NCI-H1048 (cell line): ENCODE data around the gene KCNAB3.

Experiments used
- DNase-seq: peaks from one replicate; lab custom pipeline; 2025; lab: John Stamatoyannopoulos, UW

The KCNAB3 gene

DNA sequence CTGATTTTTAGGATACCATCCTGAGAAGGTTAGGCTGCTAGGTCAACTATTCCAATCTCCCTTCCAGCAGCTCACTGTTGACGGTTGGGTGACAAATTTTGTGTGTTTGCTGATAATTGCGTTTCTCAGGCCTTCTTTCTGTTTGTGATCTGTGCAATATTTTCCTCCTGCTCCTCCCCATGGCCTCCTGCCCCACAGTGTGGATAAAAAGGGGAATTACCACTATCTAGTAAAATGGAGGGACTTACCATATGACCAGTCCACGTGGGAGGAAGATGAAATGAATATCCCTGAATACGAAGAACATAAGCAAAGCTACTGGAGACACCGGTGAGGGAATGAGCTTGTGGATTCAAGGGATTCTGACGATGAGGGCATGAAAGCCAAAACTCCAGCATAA is 31.9 kb downstream of the KCNAB3 start:
- DNase-seq, result no peak

DNA sequence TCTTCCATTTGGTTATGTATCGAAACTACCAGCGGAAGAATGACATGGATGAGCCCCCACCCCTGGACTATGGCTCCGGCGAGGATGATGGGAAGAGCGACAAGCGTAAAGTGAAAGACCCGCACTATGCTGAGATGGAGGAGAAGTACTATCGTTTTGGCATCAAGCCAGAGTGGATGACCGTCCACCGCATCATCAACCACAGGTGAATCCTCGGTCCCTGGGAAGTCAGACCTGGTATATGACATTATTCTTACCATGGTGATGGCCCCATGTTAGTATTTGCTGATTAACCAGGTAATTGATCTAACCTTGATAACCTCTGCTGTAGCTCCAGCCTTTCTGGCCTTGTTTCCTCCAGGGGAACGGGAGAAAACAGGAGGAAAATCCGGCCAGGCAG is 32.6 kb downstream of the KCNAB3 start:
- no peak for DNase-seq

DNA sequence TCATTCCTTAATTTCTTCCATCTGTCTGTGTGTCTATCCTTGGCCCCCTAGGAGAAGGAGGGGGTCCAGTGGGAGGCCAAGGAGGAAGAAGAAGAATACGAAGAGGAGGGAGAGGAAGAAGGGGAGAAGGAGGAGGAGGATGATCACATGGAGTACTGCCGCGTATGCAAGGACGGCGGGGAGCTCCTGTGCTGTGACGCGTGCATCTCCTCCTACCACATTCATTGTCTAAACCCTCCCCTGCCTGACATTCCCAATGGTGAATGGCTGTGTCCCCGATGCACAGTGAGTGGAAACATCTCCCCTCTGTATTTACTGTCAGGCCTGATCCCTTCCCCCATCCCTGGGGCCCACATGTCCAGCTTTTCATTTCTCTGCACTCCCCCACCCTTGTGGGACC is 34.8 kb downstream of the KCNAB3 start:
- no peak for DNase-seq

DNA sequence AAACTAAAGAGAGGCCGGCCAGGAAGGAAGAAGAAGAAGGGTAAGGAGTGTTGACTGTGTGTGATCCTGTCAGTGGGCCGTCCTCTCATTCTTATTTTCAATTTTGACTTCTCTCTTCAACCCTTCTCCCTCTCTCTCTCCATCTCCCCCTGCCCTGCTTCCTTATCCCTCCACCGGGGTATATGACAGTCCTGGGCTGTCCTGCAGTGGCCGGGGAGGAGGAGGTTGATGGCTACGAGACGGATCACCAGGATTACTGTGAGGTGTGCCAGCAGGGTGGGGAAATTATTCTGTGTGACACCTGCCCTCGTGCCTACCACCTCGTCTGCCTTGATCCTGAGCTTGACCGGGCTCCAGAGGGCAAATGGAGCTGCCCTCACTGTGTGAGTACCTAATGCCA is 35.4 kb downstream of the KCNAB3 start:
- DNase-seq, result no peak

DNA sequence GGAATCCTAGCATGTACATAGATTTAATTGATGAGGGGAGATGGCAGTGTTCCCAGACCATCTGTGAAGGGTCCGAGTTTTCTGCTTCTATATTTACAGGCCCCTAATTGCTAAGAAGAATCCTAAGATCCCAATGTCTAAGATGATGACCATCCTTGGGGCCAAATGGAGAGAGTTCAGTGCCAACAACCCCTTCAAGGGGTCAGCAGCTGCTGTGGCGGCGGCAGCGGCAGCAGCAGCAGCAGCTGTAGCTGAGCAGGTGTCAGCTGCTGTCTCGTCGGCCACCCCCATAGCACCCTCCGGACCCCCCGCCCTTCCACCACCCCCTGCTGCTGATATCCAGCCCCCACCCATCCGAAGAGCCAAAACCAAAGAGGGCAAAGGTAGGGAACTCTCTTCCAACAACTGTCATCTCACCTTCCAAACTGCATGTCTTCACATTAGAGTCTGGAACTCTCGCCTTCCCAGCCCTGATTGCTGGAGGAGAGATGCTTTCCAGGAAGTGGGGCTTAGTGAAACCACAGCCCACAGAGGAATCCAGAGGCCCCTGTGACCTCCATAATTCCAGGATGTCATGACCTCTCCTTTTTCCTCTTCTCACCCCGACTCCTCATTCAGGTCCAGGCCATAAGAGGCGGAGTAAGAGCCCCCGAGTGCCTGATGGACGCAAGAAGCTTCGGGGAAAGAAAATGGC is 36.3 kb downstream of the KCNAB3 start:
- no peak for DNase-seq

DNA sequence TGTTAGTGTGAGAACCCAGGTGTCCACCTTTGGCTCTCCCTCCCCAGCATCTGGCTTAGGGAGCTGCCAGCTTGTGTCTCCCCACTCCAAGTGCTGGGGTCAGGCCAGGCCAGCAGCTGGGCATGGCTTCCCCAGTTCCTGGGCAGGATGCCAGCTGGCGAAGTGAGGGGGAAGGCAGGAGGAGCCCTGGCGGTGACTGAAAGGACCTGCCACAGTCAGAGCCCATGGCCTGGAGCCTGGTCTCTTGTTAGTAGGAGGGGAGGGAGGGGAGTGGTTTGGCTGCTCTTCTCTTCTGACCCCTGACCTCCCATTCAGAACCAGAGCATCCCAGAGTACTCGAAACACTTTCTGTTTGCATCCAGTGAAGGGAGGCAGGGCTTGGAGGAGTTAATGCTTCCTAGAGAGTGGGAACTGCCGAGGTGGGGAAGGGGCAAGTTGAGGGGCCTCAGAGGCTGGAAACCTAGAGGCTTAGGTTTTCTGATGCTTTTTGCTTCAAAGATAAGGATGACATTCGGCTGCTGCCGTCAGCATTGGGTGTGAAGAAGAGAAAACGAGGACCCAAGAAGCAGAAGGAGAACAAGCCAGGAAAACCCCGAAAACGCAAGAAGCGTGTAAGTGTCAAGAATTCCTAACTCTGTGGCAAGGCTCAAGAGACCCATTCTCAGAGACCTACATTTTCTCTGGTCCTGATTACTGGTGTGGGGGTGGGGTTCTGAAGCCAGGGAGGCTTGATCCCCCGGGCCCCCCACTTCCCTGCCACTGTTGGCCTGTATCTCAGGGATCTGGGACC is 40.3 kb downstream of the KCNAB3 start:
- no peak for DNase-seq

DNA sequence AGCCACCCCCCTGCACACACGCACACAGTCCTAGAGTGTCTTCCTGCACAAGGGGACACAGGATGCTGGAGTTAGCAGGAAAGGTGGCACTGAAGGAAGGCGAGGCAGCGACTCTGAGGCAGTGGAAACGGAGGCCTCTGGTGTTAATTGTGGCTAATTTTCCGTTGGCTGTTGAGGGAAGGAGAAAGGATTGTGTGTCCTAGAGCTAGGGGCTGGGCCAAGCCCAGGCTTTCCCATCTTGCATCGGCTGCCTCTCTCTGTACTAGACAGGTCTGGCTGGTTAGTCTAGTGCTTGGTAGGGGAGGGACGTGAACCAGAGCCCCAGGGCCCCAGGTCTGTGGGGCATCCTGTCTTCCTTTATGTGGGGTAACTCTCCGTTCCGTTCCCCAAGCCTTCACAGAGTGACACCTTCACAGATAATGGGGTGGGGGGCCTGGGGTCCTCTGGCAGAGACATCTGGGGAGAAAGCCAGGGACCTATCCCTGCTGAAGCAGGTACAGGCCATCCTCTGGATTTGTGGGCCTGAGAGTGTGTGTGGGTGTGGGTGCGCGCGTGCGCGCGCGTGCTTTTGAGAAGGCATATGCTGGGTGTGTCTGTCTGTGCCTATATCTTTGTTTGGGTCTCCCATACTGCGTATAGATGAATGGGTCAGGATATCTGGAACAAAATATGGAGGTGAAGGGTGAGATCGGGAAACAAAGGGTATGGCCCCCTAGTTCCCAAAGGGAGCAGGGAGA is 41.3 kb downstream of the KCNAB3 start, which contains the start of gene CHD3:
Gene CHD3, plus strand, starts transcription at position 606 of the 737 bp plus-strand sequence. CDS start 212 bp downstream, outside the sequence.
- DNase-seq, result no peak

DNA sequence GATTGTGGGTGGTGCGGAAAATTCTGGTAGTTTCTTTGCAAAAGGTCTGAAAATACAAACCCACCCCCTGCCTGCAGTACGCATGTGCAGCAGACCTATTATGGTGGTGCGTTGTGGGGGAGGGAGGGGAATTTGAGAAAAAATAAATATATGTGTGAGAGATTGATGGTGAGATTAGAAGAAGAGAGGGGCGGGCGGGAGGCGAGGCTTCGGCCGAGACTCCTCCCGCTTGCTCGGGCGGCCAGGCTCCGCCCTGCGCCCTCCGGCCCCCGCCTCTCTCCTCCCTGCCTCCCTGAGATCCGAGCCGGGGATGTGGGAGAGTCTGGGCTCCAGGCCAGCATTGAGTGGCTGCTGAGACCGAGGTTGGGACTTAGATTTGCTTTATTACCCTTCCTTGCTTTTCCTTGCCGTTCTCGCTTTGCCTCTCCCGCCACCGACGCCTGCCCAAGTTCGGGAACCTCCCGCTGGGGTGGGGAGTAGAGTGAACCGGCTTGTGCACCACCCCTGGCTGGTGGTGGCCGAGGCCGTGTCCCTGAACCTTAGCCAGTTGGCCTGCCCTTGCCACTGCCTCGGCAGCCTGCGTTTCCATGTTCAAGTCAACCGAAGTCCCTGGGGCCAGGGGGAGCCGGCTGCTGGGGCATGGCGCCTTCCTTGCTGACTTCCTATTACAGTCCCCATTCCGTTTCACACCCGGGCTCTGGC is 42.0 kb downstream of the KCNAB3 start:
- DNase-seq, result peak; percentile 85

DNA sequence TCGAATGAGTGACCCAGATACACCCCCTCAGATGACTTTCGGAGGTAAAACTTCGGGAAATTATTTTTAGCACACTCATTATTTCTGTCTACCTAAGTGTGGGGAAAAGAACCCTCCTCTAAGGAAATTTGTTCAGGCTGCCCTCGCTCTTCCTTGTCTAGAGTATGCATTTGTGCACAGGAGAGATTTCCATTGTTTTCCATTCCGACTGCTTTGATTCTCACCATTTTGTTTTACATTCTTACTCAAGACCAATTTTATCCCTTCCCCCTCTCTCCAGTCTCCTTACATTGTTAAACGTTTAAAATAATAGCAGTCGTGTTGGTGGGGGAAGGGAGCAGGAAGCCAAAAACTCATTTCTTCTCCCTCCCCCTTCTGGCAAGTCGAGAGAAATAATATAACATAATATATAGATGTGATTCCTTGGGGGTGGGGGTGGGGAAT is 42.6 kb downstream of the KCNAB3 start:
- DNase-seq, result peak; percentile 65

DNA sequence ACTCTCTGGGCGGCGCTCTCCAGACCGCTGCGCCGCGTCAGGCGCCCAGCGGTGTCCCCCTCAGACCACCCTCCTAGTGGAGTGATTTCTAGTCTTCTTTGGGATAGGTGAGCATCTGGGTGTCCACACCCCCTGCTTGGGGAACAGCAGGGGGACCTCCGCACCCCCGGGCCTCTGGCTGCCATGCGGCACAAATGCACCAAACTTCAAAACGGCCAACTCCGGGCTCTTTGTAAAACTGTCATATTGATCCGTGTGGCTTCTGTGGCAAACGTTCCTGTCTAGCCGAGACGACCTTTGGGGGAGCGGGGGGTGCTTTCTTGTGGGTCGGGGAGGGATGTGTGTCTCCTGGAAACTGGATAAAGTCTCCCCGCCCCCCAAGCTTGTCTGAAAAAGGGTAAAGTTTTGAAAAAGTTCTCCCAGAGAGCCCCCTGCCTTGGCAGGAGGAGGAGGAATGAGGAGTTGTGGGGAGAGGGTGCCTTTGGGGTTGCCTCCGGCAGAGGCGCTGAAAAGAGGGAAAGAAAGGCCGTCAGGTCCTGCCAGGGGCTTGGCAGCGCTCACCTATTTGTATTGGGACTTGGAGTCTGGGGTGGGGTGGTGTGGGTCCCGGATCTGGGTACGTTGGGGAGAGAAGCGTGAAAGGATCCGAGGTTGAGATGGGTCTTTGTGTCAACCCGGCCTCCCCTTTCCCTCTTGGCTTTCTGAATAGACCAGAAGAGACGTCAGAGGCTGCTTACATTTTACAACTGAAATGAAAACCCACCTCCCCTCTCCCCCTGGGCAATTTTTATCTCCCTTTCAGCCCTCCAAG is 43.2 kb downstream of the KCNAB3 start:
- no peak for DNase-seq

DNA sequence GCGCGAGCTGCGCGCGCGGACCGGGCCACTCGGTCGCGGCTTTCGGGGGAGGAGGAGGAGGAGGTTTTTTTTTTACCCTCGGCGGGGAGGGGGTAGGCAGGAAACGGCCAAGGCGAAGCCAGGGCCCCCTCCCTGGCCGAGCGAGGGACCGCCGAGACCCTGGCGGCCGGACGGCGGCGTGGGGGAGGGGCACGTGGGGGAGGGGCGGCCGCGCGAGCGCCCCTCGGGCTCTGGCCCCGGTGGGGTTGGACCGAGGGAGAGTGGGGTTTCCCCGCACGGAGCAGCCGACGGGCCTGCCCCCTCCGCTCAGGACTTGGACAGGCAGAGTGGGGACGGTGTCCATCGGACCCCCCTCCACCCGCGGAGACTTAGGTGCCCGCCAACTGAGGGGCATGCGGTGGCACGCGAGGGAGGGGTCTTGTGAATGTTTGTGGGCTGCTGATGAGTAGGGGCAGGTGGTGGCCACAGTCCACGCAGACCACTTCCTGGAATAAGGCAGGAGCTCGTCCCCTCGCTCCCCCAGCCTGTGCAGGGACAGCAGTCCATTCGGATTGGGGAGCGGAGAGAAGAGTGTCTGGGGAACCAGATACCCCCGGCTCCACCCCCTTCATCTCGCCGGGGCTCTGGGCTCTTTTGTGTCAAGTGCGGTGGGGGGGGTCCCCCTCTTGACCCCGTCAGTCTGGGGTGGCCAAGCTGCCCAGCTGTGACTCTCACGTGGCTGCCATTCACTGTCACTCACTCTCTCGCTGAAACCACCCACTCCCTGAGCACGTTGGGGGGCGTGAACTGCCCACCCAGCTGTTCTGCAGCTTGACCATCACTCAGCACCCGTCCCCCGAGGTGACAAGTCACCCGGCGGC is 44.1 kb downstream of the KCNAB3 start:
- DNase-seq, result no peak

DNA sequence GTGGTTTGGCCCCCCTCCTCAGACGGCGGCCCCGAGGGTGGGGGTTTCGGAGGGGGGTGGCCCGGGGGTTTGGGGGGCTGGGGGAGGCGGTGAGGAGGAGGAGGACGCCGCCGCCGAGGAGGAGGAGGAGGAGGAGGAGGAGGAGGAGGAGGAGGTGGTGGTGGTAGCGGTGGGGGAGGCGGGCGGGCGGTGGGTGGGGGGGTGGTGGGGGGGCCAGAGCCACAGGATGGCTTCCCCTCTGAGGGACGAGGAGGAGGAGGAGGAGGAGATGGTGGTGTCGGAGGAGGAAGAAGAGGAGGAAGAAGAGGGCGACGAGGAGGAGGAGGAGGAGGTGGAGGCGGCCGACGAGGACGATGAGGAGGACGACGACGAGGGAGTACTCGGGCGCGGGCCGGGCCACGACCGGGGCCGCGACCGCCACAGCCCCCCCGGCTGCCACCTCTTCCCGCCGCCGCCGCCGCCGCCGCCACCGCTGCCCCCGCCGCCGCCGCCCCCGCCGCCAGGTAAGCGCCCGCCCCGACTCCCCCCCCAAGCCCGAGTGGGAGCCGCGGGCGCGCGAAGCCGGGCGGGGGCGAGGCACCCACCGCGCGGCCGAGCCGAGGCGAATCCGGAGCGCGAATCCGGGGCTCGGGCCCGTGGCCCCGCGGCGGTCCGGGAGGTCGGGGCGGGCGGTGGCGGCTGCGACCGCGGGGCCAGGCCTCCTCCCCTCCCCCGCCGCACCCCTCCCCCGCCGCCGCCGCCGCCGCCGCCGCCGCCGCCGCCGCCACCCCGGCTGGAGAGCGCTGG is 44.9 kb downstream of the KCNAB3 start:
- no peak for DNase-seq

DNA sequence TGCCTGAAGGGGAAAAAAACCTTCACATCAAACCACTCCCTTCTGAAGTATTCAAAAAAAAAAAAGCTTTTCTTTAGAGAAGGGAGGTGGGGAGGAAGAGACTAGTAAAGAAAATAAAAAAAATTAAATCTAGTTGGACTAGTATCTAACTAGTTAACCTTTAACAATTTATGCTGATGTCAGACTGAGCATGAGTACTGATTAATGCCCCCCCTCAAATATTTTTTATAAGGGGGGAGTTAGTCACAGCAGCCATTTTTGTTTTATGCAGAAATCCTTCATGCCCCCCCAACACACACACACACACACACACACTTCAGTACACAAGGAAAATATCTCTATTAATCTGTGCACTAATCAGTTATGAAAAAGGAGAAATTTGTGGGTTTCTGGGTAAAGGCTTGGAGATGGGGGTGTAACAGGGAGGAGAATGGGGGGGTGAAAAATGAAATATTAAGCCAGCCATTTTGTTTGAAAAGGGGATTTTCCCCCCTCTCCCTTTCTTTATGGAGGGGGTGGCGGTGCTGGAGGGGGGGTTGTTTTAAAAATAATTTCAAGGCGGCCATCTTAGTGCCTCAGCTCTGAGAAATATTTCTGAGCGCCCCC is 45.8 kb downstream of the KCNAB3 start:
- no peak for DNase-seq

DNA sequence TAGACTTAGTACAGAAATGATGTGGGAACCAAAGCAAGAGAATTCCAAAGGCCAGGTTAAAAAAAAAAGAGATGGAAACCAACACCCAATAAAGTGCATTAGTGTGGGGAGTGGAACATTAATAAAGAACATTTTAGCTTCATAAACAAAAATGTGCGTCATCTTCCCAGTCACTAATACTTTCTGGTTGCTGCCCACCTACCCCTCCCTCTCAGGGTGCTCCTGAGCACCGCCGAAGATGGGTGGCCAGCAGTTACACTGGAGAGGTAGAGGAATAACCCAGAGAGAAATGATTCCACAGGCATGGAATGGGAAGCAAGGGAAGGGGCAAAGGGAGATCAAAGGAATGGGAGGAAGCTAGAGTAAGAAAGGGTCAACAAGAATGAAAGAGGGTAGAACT is 47.0 kb downstream of the KCNAB3 start:
- DNase-seq, result no peak

DNA sequence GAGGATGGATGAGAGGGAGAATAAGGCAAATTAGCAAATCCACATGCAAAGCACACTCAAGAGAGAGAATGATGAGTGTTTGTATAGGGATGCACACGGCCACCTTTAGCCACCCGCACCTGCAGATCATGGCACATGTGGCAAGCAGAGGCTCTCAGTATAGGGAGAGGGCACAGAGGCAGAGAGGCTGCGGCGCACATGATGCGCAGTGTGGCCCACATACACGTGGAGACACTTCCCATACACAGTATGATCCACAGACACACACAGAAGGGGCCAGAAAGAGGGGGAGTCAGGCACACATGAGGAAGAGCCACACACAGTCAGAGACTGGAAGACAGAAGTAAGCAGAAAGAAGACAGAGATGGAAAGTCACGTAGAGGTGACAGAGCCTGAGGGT is 47.6 kb downstream of the KCNAB3 start:
- DNase-seq, result no peak

DNA sequence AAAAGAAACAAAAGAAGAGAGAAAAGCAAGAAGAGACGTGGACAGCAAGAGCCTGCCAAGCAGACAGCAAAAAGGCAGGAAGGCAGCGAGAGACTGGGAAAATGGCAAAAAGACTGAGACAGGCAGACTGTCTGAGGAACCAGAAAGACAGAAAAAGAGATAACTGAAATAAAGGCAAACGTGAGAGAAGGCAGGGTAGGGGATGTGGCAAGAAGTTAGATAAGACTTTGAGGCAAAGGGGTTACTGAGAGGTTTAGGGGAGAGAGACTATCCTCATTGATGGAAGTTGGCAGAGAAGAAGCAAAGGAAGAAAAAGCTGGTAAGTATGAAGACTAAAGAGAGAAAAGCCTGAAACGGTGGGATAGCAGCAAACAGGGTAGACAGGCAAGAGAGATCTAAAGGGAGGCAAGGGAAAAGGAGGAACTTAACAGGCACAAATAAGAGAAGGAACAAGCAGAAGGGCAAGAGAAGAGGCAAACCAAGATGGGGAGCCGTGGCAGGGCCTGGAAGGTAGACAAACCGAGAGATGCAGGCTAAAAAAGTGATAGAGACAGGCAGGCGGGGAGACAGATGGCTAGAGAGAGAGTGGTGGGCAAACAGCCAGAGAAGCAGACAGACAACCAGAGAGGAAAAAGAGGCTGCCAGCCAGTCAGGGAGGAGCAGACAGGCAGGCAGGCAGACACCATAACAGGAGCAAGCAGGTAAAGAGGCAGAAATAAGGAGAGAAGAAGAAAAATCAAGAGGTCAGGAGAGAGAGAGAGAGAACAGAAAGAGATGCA is 48.2 kb downstream of the KCNAB3 start:
- no peak for DNase-seq

DNA sequence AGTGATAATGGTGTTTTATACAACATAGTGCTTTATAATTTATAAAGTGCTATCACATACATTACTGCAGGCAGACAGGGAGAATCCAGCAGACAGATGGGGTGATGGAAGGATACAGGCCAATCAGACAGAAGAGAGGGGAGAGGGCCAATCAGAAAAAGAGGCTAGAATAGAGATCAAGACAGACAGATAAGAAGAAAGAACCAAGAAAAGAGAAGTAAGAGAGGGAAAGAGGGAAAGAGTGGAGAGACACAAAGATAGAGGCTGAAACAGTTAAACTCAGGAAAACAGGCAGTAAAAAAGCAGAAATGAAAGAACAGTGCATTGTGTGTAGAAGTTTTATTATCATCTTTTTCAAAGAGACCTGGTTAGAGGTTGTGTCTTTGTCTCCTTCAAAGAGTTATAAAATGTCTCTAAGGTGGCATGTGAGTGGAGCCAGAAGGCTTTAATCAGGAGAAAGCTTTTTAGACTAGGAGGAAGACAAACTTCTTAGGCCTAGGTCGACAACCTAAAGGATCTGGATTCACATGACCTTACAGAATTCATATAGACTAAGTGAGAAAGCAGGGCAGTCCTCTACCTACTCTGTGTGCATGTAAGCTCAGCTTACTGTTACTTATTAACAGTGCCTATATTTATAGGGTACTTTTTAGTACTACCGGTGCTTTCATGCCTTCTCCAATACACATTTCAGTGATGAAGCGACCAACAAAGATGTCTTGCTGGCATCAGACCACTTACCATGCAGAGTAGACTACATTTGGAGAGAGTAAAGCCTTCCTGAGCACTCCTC is 49.4 kb downstream of the KCNAB3 start:
- no peak for DNase-seq
